Tongue (tissue), 2 donors: ENCODE data around the gene PLIN5. TPM values are rescaled to one million over a fixed set of nuclear protein-coding genes. Genes with fewer than 3 reads are reported as not detected.
"Not testable (repeated sequence)": the region's sequence is repeated elsewhere in the genome, so short reads cannot be mapped to it uniquely, and the experiment has no call there.

Source experiments
- DNase-seq: peaks from one replicate; pipeline ENCODE4 v3.0.0-alpha.2; 2015
- total RNA-seq: library from RNA; depleted of rRNA; stranded (reverse); fragments of >200 nt; gene quantifications from one replicate; pipeline ENCODE4 v1.2.3, GENCODE V29; 2014

PLIN5 gene
- total RNA-seq, 1 donor from 2014 or later = 4.8 TPM

GRCh38 chr19:4542896-4543841, 8.1 kb upstream of the PLIN5 start:
- DNase-seq = no peak

GRCh38 chr19:4541806-4542145, 6.8 kb upstream of the PLIN5 start:
- DNase-seq = not testable (repeated sequence)

GRCh38 chr19:4541114-4541805, 6.2 kb upstream of the PLIN5 start:
- DNase-seq = no peak

- no peak for DNase-seq
Observed at GRCh38 chr19:4539693-4540581, 4.9 kb upstream of the PLIN5 start, which contains the start of gene LRG1. TSS of gene LRG1 (minus strand) at chr19:4540036. CDS start at chr19:4540013, 23 bp downstream.

GRCh38 chr19:4539169-4539692, 4.2 kb upstream of the PLIN5 start:
- DNase-seq = no peak

GRCh38 chr19:4538601-4538954, 3.6 kb upstream of the PLIN5 start:
- DNase-seq = no peak

GRCh38 chr19:4537953-4538600, 3.1 kb upstream of the PLIN5 start:
- no peak for DNase-seq

GRCh38 chr19:4536798-4537197, 1.8 kb upstream of the PLIN5 start:
- no peak for DNase-seq

- DNase-seq = no peak
Observed at GRCh38 chr19:4533835-4534424, 1.1 kb downstream of the PLIN5 start.

- DNase-seq = no peak
Observed at GRCh38 chr19:4533334-4533733, 1.7 kb downstream of the PLIN5 start.

- DNase-seq = no peak
Observed at GRCh38 chr19:4531562-4532165, 3.4 kb downstream of the PLIN5 start.

- no peak for DNase-seq
Observed at GRCh38 chr19:4529924-4530522, 5.0 kb downstream of the PLIN5 start.

GRCh38 chr19:4528843-4529242, 6.2 kb downstream of the PLIN5 start:
- DNase-seq = no peak

GRCh38 chr19:4527377-4527776, 7.6 kb downstream of the PLIN5 start:
- DNase-seq = not testable (repeated sequence)

- DNase-seq = no peak
Observed at GRCh38 chr19:4525563-4526002, 9.4 kb downstream of the PLIN5 start.

- DNase-seq = peak; percentile 70
Observed at GRCh38 chr19:4524808-4525562, 10.0 kb downstream of the PLIN5 start.

- DNase-seq = no peak
Observed at GRCh38 chr19:4523306-4524110, 11.5 kb downstream of the PLIN5 start.

- DNase-seq = no peak
Observed at GRCh38 chr19:4522291-4523002, 12.6 kb downstream of the PLIN5 start.
